HCT116 (cell line): ENCODE results near the gene GNAT2.

ENCODE experiments used
- CTCF ChIP-seq, 3 experiments: fragments of 200-600 bp in 1 of 3; sonication (generic) in 1 of 3; IDR thresholded peaks in 2 of 3; conservative IDR thresholded peaks in 1 of 3; 2 replicates each; pipeline ENCODE4 v1.5.1; 2012 to 2017; ENCODE audit warnings: low read depth in 2 of 3, low read length in 2 of 3, antibody characterized with exemption in 1 of 3, borderline replicate concordance in 1 of 3, control low read depth in 1 of 3, mild to moderate bottlenecking in 1 of 3, mixed read lengths in 1 of 3, mixed run types in 1 of 3, moderate library complexity in 1 of 3; ENCODE audit not compliant: insufficient read depth in 1 of 3
- EZH2 ChIP-seq: fragments of 200-600 bp; sonication (generic); IDR thresholded peaks from 2 replicates; pipeline ENCODE4 v1.6.1; 2017; ENCODE audit warnings: antibody characterized with exemption, mixed run types
- EZH2phosphoT487 ChIP-seq: fragments of 200-600 bp; IDR thresholded peaks from 2 replicates; pipeline ENCODE4 v1.6.1; 2018; ENCODE audit warnings: antibody characterized with exemption, borderline replicate concordance
- POLR2A ChIP-seq: IDR thresholded peaks from 2 replicates; pipeline ENCODE4 v1.7.0; 2011; ENCODE audit warnings: borderline replicate concordance; ENCODE audit not compliant: insufficient read depth, insufficient read length; ENCODE audit errors: extremely low read depth
- POLR2AphosphoS5 ChIP-seq: IDR thresholded peaks from 2 replicates; pipeline ENCODE4 v1.6.1; 2011; ENCODE audit warnings: mild to moderate bottlenecking, low read depth, low read length, moderate library complexity
- REST ChIP-seq: IDR thresholded peaks from 2 replicates; pipeline ENCODE4 v1.6.1; 2012; ENCODE audit warnings: low read depth
- SIN3A ChIP-seq: IDR thresholded peaks from 2 replicates; pipeline ENCODE4 v1.6.1; 2012; ENCODE audit warnings: low read depth
- ZNF274 ChIP-seq: fragments of 200-500 bp; sonication (Bioruptor generic); IDR thresholded peaks from 2 replicates; pipeline ENCODE4 v1.6.1; 2014; ENCODE audit warnings: mild to moderate bottlenecking, low read depth, low read length, inconsistent platforms

GRCh38 chr1:109668123-109668775, 48.8 kb upstream of the GNAT2 start:
- TF ChIP-seq EZH2phosphoT487: no peak
- no peak for TF ChIP-seq REST
- TF ChIP-seq POLR2A: no peak
- no peak for TF ChIP-seq CTCF (IDR thresholded peaks at IDR 0.05 in 2 of 3, conservative IDR thresholded peaks at IDR 0.05 in 1 of 3; ENCODE audit: borderline replicate concordance in 1 of 3, insufficient read depth in 1 of 3, low read depth in 2 of 3, low read length in 2 of 3)
- TF ChIP-seq EZH2: no peak
- TF ChIP-seq POLR2AphosphoS5: no peak
- TF ChIP-seq SIN3A: no peak
- no peak for TF ChIP-seq ZNF274
